CD4-positive, alpha-beta T cell (primary cell): ENCODE measurements around the gene TMEM181. TPM values are rescaled to one million over a fixed set of nuclear protein-coding genes. Genes with fewer than 3 reads are reported as not detected.
A peak's percentile ranks its signal among the peaks of the same experiment; 100 is the strongest.

Experiments
- ATAC-seq: fragments of 200-7000 bp; cut with Tn5 transposase; one replicate; pipeline ENCODE4 v1.10.0; 2022; ENCODE audit warnings: mild to moderate bottlenecking; ENCODE audit not compliant: poor library complexity
- CTCF ChIA-PET: fragments of 350-600 bp; sonication (Branson Sonifier 250); formaldehyde crosslinking; loops from one replicate; lab custom pipeline; 2021; ENCODE audit warnings: antibody characterized with exemption, inconsistent platforms; lab: Charles Lee
- POLR2A ChIA-PET: fragments of 350-600 bp; sonication (Branson Sonifier 250); formaldehyde crosslinking; loops from one replicate; lab custom pipeline; 2021; ENCODE audit warnings: antibody characterized with exemption, inconsistent platforms; lab: Charles Lee
- DNase-seq, 14 experiments: peaks; one replicate each; pipeline ENCODE4 v3.0.0-alpha.2; 2013 to 2020; ENCODE audit warnings: mixed read lengths in 2 of 14
- H3K27ac ChIP-seq, 2 donors: one replicate each; pipeline versions ENCODE4 v1.5.1 to v1.7.0; 2013; ENCODE audit warnings: low read length in 2 of 2, low read depth in 1 of 2, mild to moderate bottlenecking in 1 of 2
- H3K27me3 ChIP-seq, 2 experiments: 1 replicate in 1 of 2; 2 replicates in 1 of 2; pipeline versions ENCODE4 v1.6.1 to v1.7.0; 2013; ENCODE audit warnings: low read length in 2 of 2, control low read depth in 1 of 2, mild to moderate bottlenecking in 1 of 2, moderate library complexity in 1 of 2; ENCODE audit not compliant: insufficient read depth in 2 of 2, control insufficient read depth in 1 of 2
- H3K36me3 ChIP-seq: one replicate; pipeline ENCODE4 v1.6.1; 2013; ENCODE audit warnings: low read length, control low read depth; ENCODE audit not compliant: insufficient read depth
- H3K4me1 ChIP-seq: one replicate; pipeline ENCODE4 v1.6.1; 2013; ENCODE audit warnings: low read length, control low read depth; ENCODE audit not compliant: insufficient read depth
- H3K4me3 ChIP-seq: one replicate; pipeline ENCODE4 v1.5.1; 2013; ENCODE audit warnings: mild to moderate bottlenecking, low read length, moderate library complexity
- H3K9me3 ChIP-seq, 2 experiments: 1 replicate in 1 of 2; 2 replicates in 1 of 2; pipeline versions ENCODE4 v1.6.1 to v1.7.0; 2013; ENCODE audit warnings: low read length in 2 of 2, mild to moderate bottlenecking in 2 of 2, control low read depth in 1 of 2, moderate library complexity in 1 of 2; ENCODE audit not compliant: control insufficient read depth in 1 of 2, insufficient read depth in 1 of 2
- H3K27ac Mint-ChIP-seq: one replicate; pipeline ENCODE4 v1.8.0; 2020; ENCODE audit warnings: mixed read lengths
- H3K27me3 Mint-ChIP-seq: one replicate; pipeline ENCODE4 v1.8.0; 2021; ENCODE audit warnings: mixed read lengths
- H3K36me3 Mint-ChIP-seq: one replicate; pipeline ENCODE4 v1.8.0; 2021; ENCODE audit warnings: low read depth, mixed read lengths
- H3K4me1 Mint-ChIP-seq: one replicate; pipeline ENCODE4 v1.8.0; 2021; ENCODE audit warnings: low read depth, mixed read lengths
- H3K4me3 Mint-ChIP-seq: one replicate; pipeline ENCODE4 v1.8.0; 2020; ENCODE audit warnings: mild to moderate bottlenecking, mixed read lengths
- H3K9me3 Mint-ChIP-seq: one replicate; pipeline ENCODE4 v1.8.0; 2020; ENCODE audit warnings: mixed read lengths
- intact Hi-C, 2 experiments: fragments of 100-400 bp; cut with DNase I in 1 of 2; cut with micrococcal nuclease in 1 of 2; formaldehyde crosslinking; loops; one replicate each; pipeline versions ENCODE4 v1.15.1 to v1.9.0; 2023 to 2025; cut with DNase I, micrococcal nuclease
- total RNA-seq, 174 experiments: library from RNA in 2 of 174; stranded (reverse) in 2 of 174; gene quantifications; one replicate each; pipeline ENCODE4 v1.2.3 and lab custom pipeline; 2021 to 2026
- TF ChIP-seq, protein P1 (sequence below): fragments of 200-600 bp; IDR thresholded peaks from one replicate; pipeline ENCODE4 v1.8.0; 2022; ENCODE audit warnings: antibody characterized with exemption, mild to moderate bottlenecking

The TMEM181 gene
- total RNA-seq, 2 experiments from 2014 or later: 10.2 to 10.9 TPM

DNA sequence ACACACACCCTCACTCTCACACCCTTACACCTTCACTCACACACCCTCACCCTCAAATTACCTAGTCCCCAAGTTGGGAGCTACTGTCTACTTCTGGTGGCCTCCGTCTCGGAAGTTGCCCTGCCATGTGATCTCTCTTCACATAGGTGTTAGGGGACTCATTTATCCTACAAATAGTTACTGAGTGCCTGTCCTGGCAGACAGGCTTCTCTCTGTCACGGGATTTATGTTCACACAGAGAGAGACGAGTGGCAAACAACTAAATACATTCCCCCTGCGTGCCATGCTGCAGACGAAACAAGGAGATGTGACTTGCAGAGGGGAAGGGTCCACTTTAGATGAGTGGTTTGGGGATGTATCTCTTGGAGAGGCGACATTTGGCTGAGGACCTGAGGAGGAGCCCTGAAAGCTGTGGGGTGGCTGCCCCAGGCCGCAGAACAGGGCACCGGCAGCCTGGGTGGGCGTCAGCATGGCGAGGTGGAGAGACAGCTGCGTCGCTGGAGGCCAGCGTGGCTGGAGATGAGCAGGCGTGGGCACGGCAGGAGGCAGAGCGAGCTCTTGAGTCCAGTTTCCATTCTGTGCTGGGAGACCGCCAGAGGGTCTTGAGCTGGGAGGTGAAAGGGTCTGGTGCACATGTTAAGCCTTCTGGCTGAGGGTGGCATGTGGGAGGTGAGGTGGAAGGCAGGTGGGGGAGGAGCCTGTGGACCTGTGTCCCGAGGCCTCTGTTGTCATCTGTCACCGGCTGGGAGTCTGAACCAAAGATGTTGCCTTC lies 67.5 kb downstream of the TMEM181 start:
- H3K36me3 ChIP-seq: peaks cover 87% of the 10 kb centered on the region

DNA sequence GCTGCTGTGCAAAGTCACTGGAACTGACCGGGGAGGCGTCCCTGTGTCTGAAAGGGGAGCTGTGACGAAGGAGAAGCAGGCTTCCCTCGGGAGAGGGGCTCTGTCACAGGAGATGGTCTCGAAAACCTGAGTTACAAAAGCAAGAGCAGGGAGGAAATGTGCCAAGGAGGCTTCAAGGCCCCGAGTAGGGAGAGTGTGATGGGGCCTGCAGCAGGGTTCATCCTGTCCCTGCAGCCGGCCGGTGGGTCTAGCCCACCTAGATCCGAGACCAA lies 68.0 kb downstream of the TMEM181 start:
- intact Hi-C loops: loop anchor here in 1 of 2 experiments (2.0 kb wide), 1 partner anchor 63 kb away; no protein-coding TSS in a partner anchor
- CTCF ChIA-PET: interaction anchor here (1.3 to 5.5 kb wide), 2 partner anchors 33 to 63 kb away, joined by 3 to 21 read pairs; no protein-coding TSS in a partner anchor
- Mint-ChIP-seq H3K4me1 (peaks cover 18% of the 10 kb centered on the region), H3K27ac (peak overlapping the region; percentile 19), H3K4me3 (no peak overlapping the region), H3K27me3 (no peaks in the 10 kb centered on the region), H3K9me3 (no peaks in the 10 kb centered on the region), H3K36me3 (peaks cover 85% of the 10 kb centered on the region)
- Histone ChIP-seq H3K4me1 (peaks cover 11% of the 10 kb centered on the region), H3K27ac (no peak overlapping the region), H3K36me3 (peaks cover 85% of the 10 kb centered on the region), H3K27me3 (no peaks in the 10 kb centered on the region), H3K9me3 (no peaks in the 10 kb centered on the region), H3K4me3 (no peak overlapping the region)
- POLR2A ChIA-PET: interaction anchor here (1.1 kb wide), 1 partner anchor 16 kb away, joined by 6 read pairs; the partner anchor contains the start of gene DYNLT1
- no peak for DNase-seq
- TF ChIP-seq, protein P1, sequence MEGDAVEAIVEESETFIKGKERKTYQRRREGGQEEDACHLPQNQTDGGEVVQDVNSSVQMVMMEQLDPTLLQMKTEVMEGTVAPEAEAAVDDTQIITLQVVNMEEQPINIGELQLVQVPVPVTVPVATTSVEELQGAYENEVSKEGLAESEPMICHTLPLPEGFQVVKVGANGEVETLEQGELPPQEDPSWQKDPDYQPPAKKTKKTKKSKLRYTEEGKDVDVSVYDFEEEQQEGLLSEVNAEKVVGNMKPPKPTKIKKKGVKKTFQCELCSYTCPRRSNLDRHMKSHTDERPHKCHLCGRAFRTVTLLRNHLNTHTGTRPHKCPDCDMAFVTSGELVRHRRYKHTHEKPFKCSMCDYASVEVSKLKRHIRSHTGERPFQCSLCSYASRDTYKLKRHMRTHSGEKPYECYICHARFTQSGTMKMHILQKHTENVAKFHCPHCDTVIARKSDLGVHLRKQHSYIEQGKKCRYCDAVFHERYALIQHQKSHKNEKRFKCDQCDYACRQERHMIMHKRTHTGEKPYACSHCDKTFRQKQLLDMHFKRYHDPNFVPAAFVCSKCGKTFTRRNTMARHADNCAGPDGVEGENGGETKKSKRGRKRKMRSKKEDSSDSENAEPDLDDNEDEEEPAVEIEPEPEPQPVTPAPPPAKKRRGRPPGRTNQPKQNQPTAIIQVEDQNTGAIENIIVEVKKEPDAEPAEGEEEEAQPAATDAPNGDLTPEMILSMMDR: no peak
- ATAC-seq: no peak

More for the DNA sequence above, 67.5 kb downstream of the TMEM181 start:
- no peaks in the 10 kb centered on the region for H3K27me3 Mint-ChIP-seq
- H3K27ac Mint-ChIP-seq: peak overlapping the region; percentile 19
- H3K4me1 ChIP-seq: peaks cover 11% of the 10 kb centered on the region
- H3K9me3 Mint-ChIP-seq: no peaks in the 10 kb centered on the region
- no peak overlapping the region for H3K4me3 ChIP-seq
- H3K27me3 ChIP-seq: no peaks in the 10 kb centered on the region
- CTCF ChIA-PET: interaction anchor here (1.3 to 5.5 kb wide), 2 partner anchors 33 to 63 kb away, joined by 3 to 21 read pairs; no protein-coding TSS in a partner anchor
- no peak overlapping the region for H3K4me3 Mint-ChIP-seq
- POLR2A ChIA-PET: no interaction called here
- no peak for DNase-seq
- no peaks in the 10 kb centered on the region for H3K9me3 ChIP-seq
- intact Hi-C loops: no loop called here
- TF ChIP-seq, protein P1: no peak
- H3K4me1 Mint-ChIP-seq: peaks cover 18% of the 10 kb centered on the region
- peaks cover 85% of the 10 kb centered on the region for H3K36me3 Mint-ChIP-seq
- no peak overlapping the region for H3K27ac ChIP-seq
- ATAC-seq: no peak

DNA sequence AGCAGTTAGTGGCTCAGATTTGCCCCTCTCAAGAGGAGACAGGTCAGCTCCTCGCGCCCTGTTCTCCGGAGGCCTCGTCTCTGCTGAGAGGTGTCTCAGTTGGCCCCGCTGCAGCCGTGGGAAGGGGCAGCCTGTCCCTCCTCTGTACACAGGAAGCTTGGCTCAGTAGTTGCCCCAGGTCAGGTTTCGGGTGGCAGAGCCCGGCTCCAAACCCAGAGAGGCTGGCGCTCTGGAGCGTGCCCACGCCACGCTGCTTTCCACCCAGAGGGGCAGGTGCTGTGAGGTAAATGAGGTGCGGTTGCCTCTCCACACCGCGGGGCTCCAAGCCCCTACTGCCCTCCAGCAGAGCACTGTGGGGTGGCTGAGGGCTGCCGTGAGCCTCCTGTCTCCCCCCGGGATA lies 68.7 kb downstream of the TMEM181 start:
- Mint-ChIP-seq H3K27ac (no peak overlapping the region), H3K36me3 (peaks cover 85% of the 10 kb centered on the region), H3K4me1 (peaks cover 18% of the 10 kb centered on the region), H3K27me3 (no peaks in the 10 kb centered on the region), H3K4me3 (no peak overlapping the region), H3K9me3 (no peaks in the 10 kb centered on the region)
- Histone ChIP-seq H3K4me1 (peaks cover 11% of the 10 kb centered on the region), H3K27me3 (no peaks in the 10 kb centered on the region), H3K27ac (no peak overlapping the region), H3K4me3 (no peak overlapping the region), H3K36me3 (peaks cover 85% of the 10 kb centered on the region), H3K9me3 (no peaks in the 10 kb centered on the region)
- TF ChIP-seq, protein P1: no peak
- ChIA-PET CTCF (interaction anchor here (1.2 to 5.5 kb wide), 2 partner anchors 22 to 62 kb away, joined by 3 to 21 read pairs; partner anchors contain the start of gene SYTL3), POLR2A (interaction anchor here (1.1 kb wide), 1 partner anchor 16 kb away, joined by 6 read pairs; the partner anchor contains the start of gene DYNLT1)
- intact Hi-C loops: loop anchor here in 1 of 2 experiments (2.0 kb wide), 1 partner anchor 62 kb away; no protein-coding TSS in a partner anchor
- no peak for ATAC-seq
- DNase-seq: no peak
